CD1c-positive myeloid dendritic cell (primary cell): ENCODE results near the gene BHLHE41.

Experiments used
- DNase-seq: peaks from one replicate; pipeline ENCODE4 v3.0.0-alpha.2; 2016; ENCODE audit errors: extremely low spot score

Gene BHLHE41

GRCh38 chr12:26124446-26125399 lies at the start of gene BHLHE41:
TSS of gene BHLHE41 (minus strand) at chr12:26125037. CDS start at chr12:26124779, 258 bp downstream.
- DNase-seq, result peak; percentile 71

DNA sequence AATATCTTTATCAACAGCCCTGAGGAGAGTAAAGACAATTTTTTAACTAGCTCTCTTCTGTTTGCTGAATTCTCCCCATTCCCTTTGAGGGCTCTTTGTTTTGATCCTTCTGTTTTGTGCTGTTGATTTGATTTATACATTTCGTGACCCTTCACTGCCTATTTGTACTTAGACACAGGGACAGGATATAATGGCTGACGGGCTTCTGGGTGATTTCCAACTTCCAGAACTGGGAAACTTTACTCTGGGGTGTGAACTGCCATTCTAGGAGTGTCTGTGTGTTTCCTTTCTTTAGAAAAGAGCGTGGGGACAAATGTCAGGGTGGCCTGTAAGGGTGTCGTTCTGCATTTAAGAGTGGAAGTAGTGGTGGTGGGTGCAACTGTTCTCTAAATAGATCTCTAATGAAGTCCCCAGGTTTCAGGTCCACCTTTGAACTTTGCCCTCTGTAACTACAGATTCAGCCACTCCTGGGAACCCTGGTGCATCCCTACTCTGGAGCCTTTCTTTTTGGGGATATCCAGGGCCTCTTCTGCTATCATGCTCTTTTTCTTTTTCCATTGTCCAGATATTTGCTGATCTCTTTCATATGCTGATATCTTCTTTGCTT lies 48.2 kb upstream of the BHLHE41 start:
- DNase-seq, result no peak

DNA sequence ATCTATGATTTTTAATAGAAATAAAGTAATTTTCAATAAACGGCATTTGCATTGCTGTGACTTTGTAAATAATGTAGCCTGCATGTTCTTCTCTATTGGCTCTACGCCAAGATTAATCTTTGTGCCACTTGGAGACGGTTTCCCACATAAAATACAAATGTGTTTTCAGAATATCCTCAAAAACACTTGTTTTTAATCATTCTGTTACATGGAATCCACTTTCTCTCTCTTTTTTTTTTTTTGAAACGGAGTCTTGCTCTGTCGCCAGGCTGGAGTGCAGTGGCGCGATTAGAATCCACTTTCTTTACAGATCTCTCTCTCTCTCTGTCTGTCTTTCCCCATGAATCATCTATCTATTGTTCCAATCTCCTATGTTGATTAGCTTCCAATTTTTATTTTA lies 47.7 kb upstream of the BHLHE41 start:
- DNase-seq, result no peak

DNA sequence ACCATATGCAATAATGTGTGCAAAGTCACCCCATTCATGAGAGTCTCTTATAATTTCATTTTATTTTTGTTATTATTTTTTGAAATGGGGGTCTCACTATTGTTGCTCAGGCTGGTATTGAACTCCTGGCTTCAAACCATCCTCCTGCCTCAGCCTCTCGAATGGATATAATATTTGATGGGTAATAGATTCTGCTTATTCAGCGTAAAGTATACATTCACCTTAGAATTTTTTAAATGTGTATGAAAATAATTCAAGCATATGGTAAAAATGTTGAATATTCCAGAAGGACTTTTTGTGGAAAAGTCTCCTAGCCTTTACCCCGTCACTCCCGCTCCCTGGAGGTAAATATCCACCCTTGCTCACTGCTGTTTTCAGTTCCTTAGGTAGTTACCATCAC lies 47.2 kb upstream of the BHLHE41 start:
- DNase-seq, result no peak

GRCh38 chr12:26164118-26164517 lies 39.3 kb upstream of the BHLHE41 start:
- no peak for DNase-seq

GRCh38 chr12:26162905-26163304 lies 38.1 kb upstream of the BHLHE41 start:
- DNase-seq, result no peak

GRCh38 chr12:26162174-26162573 lies 37.3 kb upstream of the BHLHE41 start:
- DNase-seq, result no peak

DNA sequence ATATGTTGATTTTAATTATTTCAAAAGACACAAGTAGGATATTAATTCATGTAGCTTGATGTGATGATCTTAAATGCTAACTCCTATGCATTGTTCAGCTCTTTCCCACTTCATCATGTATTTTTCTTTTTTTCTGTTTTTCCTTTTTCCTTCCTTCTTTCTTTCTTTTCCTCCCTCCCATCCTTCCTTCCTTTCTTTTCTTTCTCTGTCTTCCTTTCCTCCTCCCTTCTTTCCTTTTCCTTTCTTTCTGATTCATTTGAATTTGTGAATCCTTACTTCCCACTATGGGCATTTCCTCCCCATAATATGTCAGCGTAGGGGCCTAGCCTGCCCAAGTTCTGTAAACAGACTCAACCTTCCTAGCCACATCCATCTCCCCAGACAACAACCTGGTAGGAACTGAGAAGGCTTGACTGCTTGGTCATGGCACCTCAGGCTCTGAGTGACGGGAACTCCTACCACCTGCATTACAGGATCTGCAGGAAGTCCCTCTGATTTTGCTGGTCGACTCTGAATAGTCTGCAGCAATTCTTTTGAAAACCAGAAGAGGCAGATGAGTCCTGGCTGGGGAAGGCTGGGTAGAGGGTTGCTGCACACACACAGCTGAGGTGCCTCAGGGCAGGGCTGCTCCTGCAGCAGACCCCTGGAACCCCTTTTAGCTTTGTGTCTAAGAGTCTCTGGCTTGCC lies 33.4 kb upstream of the BHLHE41 start:
- DNase-seq, result no peak

- no peak for DNase-seq
These were observed 32.2 kb upstream of the BHLHE41 start for GRCh38 chr12:26157001-26157400.

- no peak for DNase-seq
These were observed 31.5 kb upstream of the BHLHE41 start for GRCh38 chr12:26156201-26156871.

DNA sequence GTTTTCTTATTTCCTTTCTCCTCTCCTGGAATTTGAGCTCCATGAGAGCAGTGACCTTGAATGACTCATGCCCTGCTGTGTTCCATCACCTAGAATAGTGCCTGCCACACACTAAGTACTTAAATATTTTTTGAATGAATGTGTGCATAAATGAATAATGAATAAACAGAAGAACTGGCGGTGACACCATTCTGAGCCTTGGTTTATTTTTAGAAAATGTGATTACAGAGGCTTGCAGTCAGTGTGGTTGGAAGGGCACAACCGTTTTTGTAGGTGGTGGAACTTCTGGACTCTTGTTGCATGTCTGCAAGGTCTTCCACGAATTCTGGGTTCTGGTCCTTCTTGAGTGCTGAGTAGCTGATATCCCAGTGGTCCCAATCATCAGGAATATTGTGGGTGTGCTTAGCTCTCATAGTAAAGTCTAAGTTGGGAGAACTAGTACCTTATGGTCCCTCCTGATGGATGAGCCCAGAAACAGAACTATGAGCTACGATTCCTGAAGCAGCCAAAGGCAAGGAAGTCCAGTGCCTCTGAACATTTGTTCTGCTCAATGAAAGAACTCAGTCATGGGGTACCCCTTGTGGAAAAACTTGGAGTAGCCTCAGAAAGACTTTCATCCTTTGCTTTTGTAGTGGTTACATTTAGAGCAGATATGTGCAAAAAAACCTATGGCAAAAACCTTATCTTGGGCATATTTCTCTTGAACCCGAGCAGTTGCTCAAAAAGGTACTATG lies 28.8 kb upstream of the BHLHE41 start:
- no peak for DNase-seq

DNA sequence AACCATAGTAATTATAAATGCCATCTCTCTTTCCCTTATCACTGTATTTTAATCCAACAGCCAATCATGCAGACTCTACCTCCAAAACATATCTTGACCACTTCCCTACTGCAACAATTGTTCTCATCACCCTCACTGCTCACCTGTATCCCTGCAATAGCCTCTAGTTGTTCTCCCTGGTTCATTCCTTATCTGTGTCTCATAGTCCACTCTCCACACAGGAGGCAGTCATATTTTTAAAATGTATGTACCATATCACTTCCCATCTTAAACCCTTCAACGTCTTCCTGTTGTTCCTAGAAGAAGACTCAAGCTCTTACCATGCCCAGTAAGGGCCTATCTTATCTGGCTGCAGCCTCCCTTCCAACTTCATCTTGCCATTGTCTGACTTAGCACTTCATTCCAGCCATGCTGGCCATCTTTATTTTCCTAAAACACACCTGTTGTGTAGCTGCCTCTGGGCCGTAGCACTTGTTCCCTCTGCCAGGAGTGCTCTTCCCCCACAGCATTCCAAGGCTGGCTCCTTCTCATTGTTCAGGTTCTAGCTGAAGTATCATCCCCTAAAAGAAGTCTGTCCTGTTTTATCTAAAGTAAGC lies 27.8 kb upstream of the BHLHE41 start:
- DNase-seq, result no peak

GRCh38 chr12:26150736-26151450 lies 26.1 kb upstream of the BHLHE41 start:
- no peak for DNase-seq

GRCh38 chr12:26149968-26150500 lies 25.2 kb upstream of the BHLHE41 start:
- DNase-seq, result peak; percentile 31

- no peak for DNase-seq
These were observed 23.5 kb upstream of the BHLHE41 start for GRCh38 chr12:26148291-26148690.

GRCh38 chr12:26143291-26143690 lies 18.5 kb upstream of the BHLHE41 start:
- no peak for DNase-seq

- no peak for DNase-seq
These were observed 14.0 kb upstream of the BHLHE41 start for GRCh38 chr12:26138860-26139259.

- DNase-seq, result no peak
These were observed 11.9 kb upstream of the BHLHE41 start for GRCh38 chr12:26136688-26137087.

- no peak for DNase-seq
These were observed 10.7 kb upstream of the BHLHE41 start for GRCh38 chr12:26135571-26135970.

- no peak for DNase-seq
These were observed 10.2 kb upstream of the BHLHE41 start for GRCh38 chr12:26135010-26135420.
